ENCODE data around the gene DNMT3A.
"Not testable (repeated sequence)": the region's sequence is repeated elsewhere in the genome, so short reads cannot be mapped to it uniquely, and the experiment has no call there.

DNMT3A gene

GRCh38 chr2:25215948-25216679, 125.6 kb downstream of the DNMT3A start:
- peak overlapping the region; percentile 48 for H3K4me3 ChIP-seq (ENCODE audit: low read depth, low read length)

- no peak overlapping the region for H3K4me3 ChIP-seq (ENCODE audit: low read depth, low read length)
These were observed 126.5 kb downstream of the DNMT3A start for GRCh38 chr2:25215232-25215631.

- H3K4me3 ChIP-seq (ENCODE audit: low read depth, low read length), result no peak overlapping the region
These were observed 128.5 kb downstream of the DNMT3A start for GRCh38 chr2:25213229-25213628.

- not testable (repeated sequence) for H3K4me3 ChIP-seq (ENCODE audit: low read depth, low read length)
These were observed 130.8 kb downstream of the DNMT3A start for GRCh38 chr2:25210923-25211322.

- H3K4me3 ChIP-seq (ENCODE audit: low read depth, low read length), result no peak overlapping the region
These were observed 134.6 kb downstream of the DNMT3A start for GRCh38 chr2:25207078-25207545.

- no peak overlapping the region for H3K4me3 ChIP-seq (ENCODE audit: low read depth, low read length)
These were observed 137.4 kb downstream of the DNMT3A start for GRCh38 chr2:25204190-25204838.

GRCh38 chr2:25202275-25202674, 139.4 kb downstream of the DNMT3A start:
- H3K4me3 ChIP-seq (ENCODE audit: low read depth, low read length), result no peak overlapping the region

GRCh38 chr2:25201794-25202193, 139.9 kb downstream of the DNMT3A start:
- H3K4me3 ChIP-seq (ENCODE audit: low read depth, low read length), result no peak overlapping the region

GRCh38 chr2:25201265-25201664, 140.5 kb downstream of the DNMT3A start:
- H3K4me3 ChIP-seq (ENCODE audit: low read depth, low read length), result no peak overlapping the region

- no peak overlapping the region for H3K4me3 ChIP-seq (ENCODE audit: low read depth, low read length)
These were observed 143.1 kb downstream of the DNMT3A start for GRCh38 chr2:25198576-25198975.

GRCh38 chr2:25198209-25198525, 143.6 kb downstream of the DNMT3A start:
- no peak overlapping the region for H3K4me3 ChIP-seq (ENCODE audit: low read depth, low read length)

GRCh38 chr2:25197336-25198208, 144.2 kb downstream of the DNMT3A start:
- no peak overlapping the region for H3K4me3 ChIP-seq (ENCODE audit: low read depth, low read length)

GRCh38 chr2:25194576-25195122, 147.1 kb downstream of the DNMT3A start:
- no peak overlapping the region for H3K4me3 ChIP-seq (ENCODE audit: low read depth, low read length)

GRCh38 chr2:25190536-25190935, 151.2 kb downstream of the DNMT3A start:
- H3K4me3 ChIP-seq (ENCODE audit: low read depth, low read length), result no peak overlapping the region

- H3K4me3 ChIP-seq (ENCODE audit: low read depth, low read length), result no peak overlapping the region
These were observed 153.3 kb downstream of the DNMT3A start for GRCh38 chr2:25188405-25188804.

- no peak overlapping the region for H3K4me3 ChIP-seq (ENCODE audit: low read depth, low read length)
These were observed 153.9 kb downstream of the DNMT3A start for GRCh38 chr2:25187729-25188350.

GRCh38 chr2:25184254-25184653, 157.5 kb downstream of the DNMT3A start:
- no peak overlapping the region for H3K4me3 ChIP-seq (ENCODE audit: low read depth, low read length)

- no peak overlapping the region for H3K4me3 ChIP-seq (ENCODE audit: low read depth, low read length)
These were observed 162.7 kb downstream of the DNMT3A start for GRCh38 chr2:25178976-25179375.

Measured in iPS-11a (cell line).